MM.1S (cell line): ENCODE results near the gene SEMA4F.
A peak's percentile ranks its signal among the peaks of the same experiment; 100 is the strongest.

ENCODE experiments used
- DNase-seq: peaks from one replicate; pipeline ENCODE4 v3.0.0-alpha.2; 2015
- H2AFZ ChIP-seq: fragments of 300-600 bp; sonication (generic); 2 replicates; pipeline ENCODE4 v1.6.0; 2016; ENCODE audit warnings: antibody characterized with exemption, low read length
- H3F3A ChIP-seq: fragments of 300-600 bp; sonication (generic); 2 replicates; pipeline ENCODE4 v1.6.1; 2016; ENCODE audit warnings: mild to moderate bottlenecking, antibody characterized with exemption, low read length, moderate library complexity, mixed read lengths; ENCODE audit not compliant: insufficient read depth
- H3K27ac ChIP-seq: fragments of 300-600 bp; sonication (generic); 2 replicates; pipeline ENCODE4 v1.5.1; 2016; ENCODE audit warnings: mild to moderate bottlenecking, low read length
- H3K27me3 ChIP-seq: fragments of 300-600 bp; sonication (generic); replicated peaks from 2 replicates; pipeline ENCODE4 v1.6.0; 2016; ENCODE audit warnings: low read length; ENCODE audit not compliant: insufficient read depth
- H3K36me3 ChIP-seq: fragments of 300-600 bp; sonication (generic); replicated peaks from 2 replicates; pipeline ENCODE4 v1.6.1; 2016; ENCODE audit warnings: mild to moderate bottlenecking, low read length, mixed read lengths; ENCODE audit not compliant: insufficient read depth
- H3K4me1 ChIP-seq: fragments of 300-600 bp; sonication (generic); 2 replicates; pipeline ENCODE4 v1.6.1; 2016; ENCODE audit warnings: low read length, mixed read lengths
- H3K4me2 ChIP-seq: fragments of 300-600 bp; sonication (generic); 2 replicates; pipeline ENCODE4 v1.6.0; 2016; ENCODE audit warnings: low read depth, low read length
- H3K4me3 ChIP-seq: fragments of 300-600 bp; sonication (generic); 2 replicates; pipeline ENCODE4 v1.5.1; 2016; ENCODE audit warnings: low read length, mixed read lengths
- H3K79me2 ChIP-seq: fragments of 300-600 bp; sonication (generic); 2 replicates; pipeline ENCODE4 v1.6.1; 2016; ENCODE audit warnings: mixed run types, low read length, mixed read lengths
- H3K9ac ChIP-seq: fragments of 300-600 bp; sonication (generic); 2 replicates; pipeline ENCODE4 v1.6.1; 2016; ENCODE audit warnings: low read length, mixed read lengths
- H3K9me2 ChIP-seq: fragments of 300-600 bp; sonication (generic); replicated peaks from 2 replicates; pipeline ENCODE4 v1.6.1; 2016; ENCODE audit warnings: mild to moderate bottlenecking, low read length, mixed read lengths; ENCODE audit not compliant: insufficient read depth
- H3K9me3 ChIP-seq: fragments of 300-600 bp; sonication (generic); replicated peaks from 2 replicates; pipeline ENCODE4 v1.6.1; 2016; ENCODE audit warnings: mild to moderate bottlenecking, low read length, mixed read lengths; ENCODE audit not compliant: insufficient read depth
- H4K20me1 ChIP-seq: fragments of 300-600 bp; sonication (generic); 2 replicates; pipeline ENCODE4 v1.6.1; 2016; ENCODE audit warnings: mild to moderate bottlenecking, low read length, moderate library complexity, mixed read lengths; ENCODE audit not compliant: insufficient read depth
- CTCF ChIP-seq: fragments of 300-600 bp; sonication (generic); IDR thresholded peaks from 2 replicates; pipeline ENCODE4 v1.5.1; 2016; ENCODE audit warnings: antibody characterized with exemption, low read length, mixed read lengths
- EZH2 ChIP-seq: fragments of 300-600 bp; sonication (generic); optimal IDR thresholded peaks from 2 replicates; pipeline ENCODE3; 2017; ENCODE audit warnings: low read depth, mild to moderate bottlenecking, antibody characterized with exemption, low read length, mixed read lengths
- EZH2phosphoT487 ChIP-seq: fragments of 300-600 bp; sonication (generic); IDR thresholded peaks from 2 replicates; pipeline ENCODE4 v1.6.1; 2018; ENCODE audit warnings: antibody characterized with exemption, low read length

Gene SEMA4F

GRCh38 chr2:74618410-74619083, 35.5 kb upstream of the SEMA4F start:
- Histone ChIP-seq H3K27ac (no peak overlapping the region), H3K79me2 (no peaks in the 10 kb centered on the region), H4K20me1 (no peaks in the 10 kb centered on the region), H3K9me2 (no peaks in the 10 kb centered on the region), H3F3A (no peaks in the 10 kb centered on the region), H3K9ac (no peak overlapping the region), H3K4me2 (no peak overlapping the region), H3K9me3 (no peaks in the 10 kb centered on the region), H3K4me1 (peaks cover 11% of the 10 kb centered on the region; the same call in 1 of the 2 replicates), H3K4me3 (no peak overlapping the region), H2AFZ (no peak overlapping the region), H3K36me3 (no peaks in the 10 kb centered on the region), H3K27me3 (no peaks in the 10 kb centered on the region)
- DNase-seq = no peak
- no peak for TF ChIP-seq EZH2
- no peak for TF ChIP-seq CTCF
- TF ChIP-seq EZH2phosphoT487 = no peak

- Histone ChIP-seq H3K4me3 (no peak overlapping the region), H4K20me1 (no peaks in the 10 kb centered on the region), H3K27ac (no peak overlapping the region), H3K36me3 (no peaks in the 10 kb centered on the region), H3K27me3 (no peaks in the 10 kb centered on the region), H3K4me1 (peaks cover 11% of the 10 kb centered on the region; the same call in 1 of the 2 replicates), H3K9me2 (no peaks in the 10 kb centered on the region), H3K9ac (no peak overlapping the region), H3K79me2 (no peaks in the 10 kb centered on the region), H3F3A (no peaks in the 10 kb centered on the region), H2AFZ (peak overlapping the region; percentile 9; the same call in 1 of the 2 replicates), H3K4me2 (peak overlapping the region; percentile 42), H3K9me3 (no peaks in the 10 kb centered on the region)
- TF ChIP-seq CTCF (no peak), EZH2phosphoT487 (no peak), EZH2 (no peak)
- no peak for DNase-seq
Measured at GRCh38 chr2:74619651-74620297, 34.3 kb upstream of the SEMA4F start.

GRCh38 chr2:74620671-74621070, 33.4 kb upstream of the SEMA4F start:
- no peaks in the 10 kb centered on the region for H3K27me3 ChIP-seq

More at GRCh38 chr2:74620671-74621070, 33.4 kb upstream of the SEMA4F start:
- Histone ChIP-seq H3F3A (no peaks in the 10 kb centered on the region), H3K9me3 (no peaks in the 10 kb centered on the region), H2AFZ (no peak overlapping the region), H3K4me1 (peaks cover 11% of the 10 kb centered on the region; the same call in 1 of the 2 replicates), H3K4me3 (no peak overlapping the region), H3K4me2 (no peak overlapping the region), H3K36me3 (no peaks in the 10 kb centered on the region), H3K9ac (no peak overlapping the region), H3K9me2 (no peaks in the 10 kb centered on the region), H4K20me1 (no peaks in the 10 kb centered on the region), H3K79me2 (no peaks in the 10 kb centered on the region), H3K27ac (no peak overlapping the region)
- DNase-seq = no peak
- TF ChIP-seq EZH2phosphoT487 = no peak
- no peak for TF ChIP-seq EZH2
- no peak for TF ChIP-seq CTCF
